ENCODE results near the gene SELENOO. TPM values are rescaled to one million over a fixed set of nuclear protein-coding genes. Genes with fewer than 3 reads are reported as not detected.

The SELENOO gene
- total RNA-seq, 1 experiment from 2014 or later, result 19.0 TPM

GRCh38 chr22:50178871-50179869, 21.6 kb upstream of the SELENOO start:
- Histone ChIP-seq H2AK5ac (ENCODE audit: insufficient read length, low read length) (no peak overlapping the region), H2AFZ (ENCODE audit: low read length) (no peak overlapping the region), H2BK120ac (ENCODE audit: low read depth, low read length, poor library complexity, severe bottlenecking) (no peak overlapping the region), H3K4ac (ENCODE audit: low read depth, low read length) (no peak overlapping the region), H3K56ac (ENCODE audit: insufficient read length, low read depth, low read length) (no peak overlapping the region), H3K14ac (ENCODE audit: insufficient read depth, low read length) (no peak overlapping the region; the same call in 1 of the 2 replicates), H4K20me1 (ENCODE audit: control insufficient read depth, insufficient read depth, insufficient read length) (no peaks in the 10 kb centered on the region), H3K9ac (ENCODE audit: extremely low read depth, insufficient read length, low read length) (no peak overlapping the region), H4K5ac (ENCODE audit: insufficient read length, low read depth, low read length) (no peak overlapping the region), H4K8ac (replicated peaks; ENCODE audit: insufficient read length, low read depth, low read length) (no peak overlapping the region), H3K4me1 (ENCODE audit: insufficient read depth, low read length) (no peaks in the 10 kb centered on the region), H3K18ac (ENCODE audit: insufficient read length, low read depth, low read length) (no peak overlapping the region), H4K91ac (ENCODE audit: insufficient read length, low read depth, low read length) (no peak overlapping the region), H2BK5ac (ENCODE audit: insufficient read length, low read length) (no peak overlapping the region), H3K9me3 (ENCODE audit: control insufficient read depth, low read depth, low read length) (no peaks in the 10 kb centered on the region), H3K79me2 (ENCODE audit: insufficient read depth, low read length) (no peaks in the 10 kb centered on the region), H2BK15ac (ENCODE audit: low read depth, low read length) (no peak overlapping the region), H3T11ph (ENCODE audit: low read length) (no peak overlapping the region), H2BK20ac (ENCODE audit: low read depth, low read length, poor library complexity, severe bottlenecking) (no peak overlapping the region), H3K27me3 (ENCODE audit: insufficient read depth, low read length) (no peaks in the 10 kb centered on the region), H3K27ac (ENCODE audit: insufficient read length, low read depth, low read length) (no peak overlapping the region), H3K4me2 (ENCODE audit: insufficient read depth, insufficient read length, low read length) (no peak overlapping the region), H3K79me1 (ENCODE audit: insufficient read depth, low read depth, low read length, poor library complexity, severe bottlenecking) (no peaks in the 10 kb centered on the region), H2BK12ac (ENCODE audit: insufficient read length, low read depth, low read length) (no peak overlapping the region), H3K23me2 (ENCODE audit: insufficient read length, low read depth, low read length, poor library complexity, severe bottlenecking) (no peaks in the 10 kb centered on the region), H3K23ac (ENCODE audit: insufficient read length, low read depth, low read length) (no peak overlapping the region)
- no peak overlapping the region for H3K27ac Mint-ChIP-seq
- H3K4me3 Mint-ChIP-seq, result no peak overlapping the region
- H3K36me3 Mint-ChIP-seq (ENCODE audit: insufficient read depth in 1 of 3, low read depth in 3 of 3), result peaks cover 0 to 14% (median 4%) of the 10 kb centered on the region in 3 experiments; a peak in 5 of 7 replicates
- WGBS (ENCODE audit: extremely low coverage, insufficient read length, low lambda C conversion rate), result no CpG with 5 or more reads among the region's 64 CpGs
- H3K4me1 Mint-ChIP-seq, result peaks cover 2 to 3% of the 10 kb centered on the region in 2 experiments
- H3K27me3 Mint-ChIP-seq (ENCODE audit: low read depth), result no peaks in the 10 kb centered on the region; the same call in 1 of the 2 replicates
- H3K9me3 Mint-ChIP-seq, result no peaks in the 10 kb centered on the region; a peak in 2 of 5 replicates
- no peak for TF ChIP-seq CTCF (conservative IDR thresholded peaks at IDR 0.05)
- no peak for DNase-seq

Measured in H9 (cell line).